GM19467 (cell line): ENCODE results near the gene PPP6R2.
"Not testable (repeated sequence)": the region's sequence is repeated elsewhere in the genome, so short reads cannot be mapped to it uniquely, and the experiment has no call there.

Experiments used
- ATAC-seq: cut with Tn5 transposase; IDR thresholded peaks from one replicate; pipeline ENCODE4 v1.9.1; 2021; ENCODE audit warnings: mild to moderate bottlenecking, moderate library complexity; ENCODE audit not compliant: unreplicated experiment

The PPP6R2 gene

GRCh38 chr22:50317178-50317577 is 25.9 kb upstream of the PPP6R2 start:
- ATAC-seq, result no peak

DNA sequence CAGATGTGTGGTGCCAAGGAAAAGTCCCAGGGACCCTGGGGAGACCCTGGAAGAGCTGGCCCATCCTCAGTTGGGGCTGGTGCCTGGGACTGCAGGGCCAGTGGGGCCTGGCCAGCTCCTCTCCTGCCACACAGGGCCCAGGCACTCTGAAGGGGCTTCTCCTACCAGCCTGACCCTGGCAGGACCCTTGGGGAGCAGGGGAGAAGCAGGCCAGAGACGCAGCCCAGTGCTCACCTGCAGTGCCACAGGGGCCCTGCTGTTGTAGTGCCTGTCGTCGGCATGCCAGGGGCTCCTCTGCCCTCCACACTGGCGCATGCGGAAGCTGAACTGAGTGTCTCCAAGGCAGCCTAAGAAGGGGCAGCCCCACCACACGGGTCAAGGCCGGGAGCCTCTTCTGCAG is 25.5 kb upstream of the PPP6R2 start:
- ATAC-seq, result no peak

DNA sequence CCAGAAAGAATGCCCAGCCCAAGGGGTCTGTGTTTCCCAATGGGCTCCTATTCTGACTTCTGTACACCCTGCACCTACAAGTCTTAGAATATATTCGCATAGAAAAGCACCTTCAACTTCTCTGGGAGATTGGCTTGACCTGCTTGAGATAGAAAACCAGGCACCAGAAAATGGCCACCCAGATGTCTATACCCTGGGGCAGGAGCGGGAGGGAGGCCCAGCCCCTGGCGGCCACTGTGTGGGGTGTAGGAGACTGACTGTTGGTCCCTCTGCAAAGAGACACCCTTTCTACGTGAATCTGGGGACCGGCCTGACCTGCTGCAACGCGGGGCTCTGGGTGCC is 24.8 kb upstream of the PPP6R2 start:
- no peak for ATAC-seq

DNA sequence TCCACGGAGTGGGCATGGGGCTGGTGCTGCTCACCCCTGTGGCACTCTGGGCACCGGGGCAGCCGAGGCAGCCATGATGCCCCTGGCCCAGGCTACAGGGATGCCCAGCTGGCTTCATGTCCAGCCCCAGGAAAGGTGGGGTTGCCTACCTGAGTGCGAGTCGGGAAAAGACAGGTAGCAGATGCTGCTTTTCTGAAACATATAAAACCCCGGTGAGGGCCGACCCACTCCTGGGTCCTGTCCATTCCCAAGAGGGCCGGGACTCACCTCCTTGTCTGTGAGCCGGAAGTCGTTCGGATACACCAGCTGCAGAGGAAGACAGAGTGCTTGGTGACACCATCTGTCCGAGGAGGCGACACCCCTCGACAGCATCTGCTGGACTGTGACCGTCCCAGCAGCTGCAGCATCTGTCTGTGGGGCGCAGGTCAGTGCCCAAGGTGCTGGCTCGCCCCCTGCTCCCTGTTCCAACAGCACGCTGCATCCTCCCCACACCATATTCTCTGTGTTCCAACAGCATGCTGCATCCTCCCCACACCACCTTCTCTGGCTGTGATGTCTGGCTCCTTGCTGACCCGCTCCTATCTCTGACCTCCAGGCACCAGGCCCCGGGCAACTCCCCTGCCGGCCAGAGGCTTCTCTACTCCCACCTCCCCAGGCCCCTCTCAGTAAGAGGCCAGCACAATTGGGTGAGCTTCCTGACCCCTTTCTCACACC is 24.3 kb upstream of the PPP6R2 start:
- no peak for ATAC-seq

- no peak for ATAC-seq
Observed at GRCh38 chr22:50319503-50319951, 23.6 kb upstream of the PPP6R2 start.

GRCh38 chr22:50320116-50320515 is 23.0 kb upstream of the PPP6R2 start:
- no peak for ATAC-seq

GRCh38 chr22:50320671-50321325 is 22.3 kb upstream of the PPP6R2 start:
- no peak for ATAC-seq

DNA sequence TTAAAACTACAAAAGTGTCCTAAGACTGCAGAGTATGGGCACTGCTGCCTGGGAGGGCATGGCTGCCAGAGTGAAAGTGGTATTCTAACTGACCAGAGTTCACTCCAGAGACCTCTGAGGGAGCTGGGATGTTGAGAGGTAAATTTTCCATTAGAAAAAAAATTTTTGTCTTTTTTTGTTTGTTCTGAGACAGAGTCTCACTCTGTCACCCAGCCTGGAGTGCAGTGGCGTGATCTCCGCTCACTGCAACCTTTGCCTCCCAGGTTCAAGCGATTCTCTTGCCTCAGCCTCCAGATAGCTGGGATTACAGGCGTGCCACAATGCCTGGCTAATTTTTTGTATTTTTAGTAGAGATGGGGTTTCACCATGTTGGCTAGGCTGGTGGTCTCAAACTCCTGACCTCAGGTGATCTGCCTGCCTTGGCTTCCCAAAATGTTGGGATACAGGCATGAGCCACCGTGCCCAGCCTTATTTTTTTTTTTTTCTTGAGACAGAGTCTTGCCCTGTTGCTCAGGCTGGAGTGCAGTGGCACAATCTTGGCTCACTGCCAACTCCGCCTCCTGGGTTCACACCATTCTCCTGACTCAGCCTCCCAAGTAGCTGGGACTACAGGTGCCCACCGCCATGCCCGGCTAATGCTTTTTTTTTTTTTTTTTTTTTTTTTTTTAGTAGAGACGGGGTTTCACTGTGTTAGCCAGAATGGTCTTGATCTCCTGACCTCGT is 20.6 kb upstream of the PPP6R2 start:
- not testable (repeated sequence) for ATAC-seq

DNA sequence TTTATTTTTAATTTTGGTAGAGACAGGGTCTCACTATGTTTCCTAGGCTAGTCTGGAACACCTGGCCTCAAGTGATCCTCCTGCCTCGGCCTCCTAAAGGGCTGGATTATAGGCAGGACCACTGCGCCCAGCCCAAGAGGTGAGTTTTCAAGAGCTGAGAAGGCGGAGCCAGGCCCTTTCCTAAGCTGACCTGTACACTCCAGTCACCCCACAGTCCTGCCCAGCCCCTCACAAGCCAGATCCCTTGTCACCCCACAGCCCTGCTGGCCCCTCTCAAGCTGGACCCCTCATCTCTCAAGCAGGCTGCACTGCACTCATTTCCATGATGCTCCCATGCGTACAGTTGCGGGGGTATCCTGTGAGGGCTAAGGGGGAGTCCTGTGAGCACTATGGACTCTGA is 19.2 kb upstream of the PPP6R2 start:
- no peak for ATAC-seq

DNA sequence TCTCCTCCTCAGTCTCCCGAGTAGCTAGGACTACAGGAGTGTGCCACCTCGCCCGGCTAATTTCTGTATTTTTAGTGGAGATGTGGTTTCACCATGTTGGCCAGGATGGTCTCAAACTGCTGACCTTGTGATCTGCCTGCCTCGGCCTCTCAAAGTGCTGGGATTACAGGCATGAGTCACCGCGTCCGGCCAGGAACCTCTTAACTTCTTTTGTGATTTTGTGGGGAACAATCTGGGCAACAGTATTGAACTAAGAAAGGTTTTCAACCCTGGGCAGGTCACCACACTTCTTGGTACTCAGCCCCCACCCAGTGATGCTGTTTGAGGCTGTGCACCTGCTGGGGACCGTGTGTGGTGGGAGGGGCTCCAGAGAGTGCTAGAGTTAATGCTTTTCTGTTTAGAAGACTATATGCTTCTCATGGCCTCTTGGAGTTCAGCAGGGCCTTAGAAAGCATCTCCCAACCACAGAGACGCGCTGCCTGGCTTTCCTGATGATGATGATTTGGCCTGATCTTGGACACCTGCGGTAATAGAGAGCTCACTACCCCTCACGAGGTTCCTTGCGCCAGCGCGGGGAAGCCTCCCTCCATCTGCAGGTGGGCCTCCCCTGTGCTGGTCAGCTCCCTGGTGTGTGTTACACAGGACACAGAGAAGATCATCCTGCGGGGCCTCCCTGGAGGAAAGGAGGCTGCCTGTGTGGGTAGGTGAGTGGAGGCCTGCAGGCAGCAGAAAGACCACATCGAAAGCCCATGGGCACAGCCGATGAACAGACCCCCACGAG is 17.5 kb upstream of the PPP6R2 start:
- no peak for ATAC-seq

DNA sequence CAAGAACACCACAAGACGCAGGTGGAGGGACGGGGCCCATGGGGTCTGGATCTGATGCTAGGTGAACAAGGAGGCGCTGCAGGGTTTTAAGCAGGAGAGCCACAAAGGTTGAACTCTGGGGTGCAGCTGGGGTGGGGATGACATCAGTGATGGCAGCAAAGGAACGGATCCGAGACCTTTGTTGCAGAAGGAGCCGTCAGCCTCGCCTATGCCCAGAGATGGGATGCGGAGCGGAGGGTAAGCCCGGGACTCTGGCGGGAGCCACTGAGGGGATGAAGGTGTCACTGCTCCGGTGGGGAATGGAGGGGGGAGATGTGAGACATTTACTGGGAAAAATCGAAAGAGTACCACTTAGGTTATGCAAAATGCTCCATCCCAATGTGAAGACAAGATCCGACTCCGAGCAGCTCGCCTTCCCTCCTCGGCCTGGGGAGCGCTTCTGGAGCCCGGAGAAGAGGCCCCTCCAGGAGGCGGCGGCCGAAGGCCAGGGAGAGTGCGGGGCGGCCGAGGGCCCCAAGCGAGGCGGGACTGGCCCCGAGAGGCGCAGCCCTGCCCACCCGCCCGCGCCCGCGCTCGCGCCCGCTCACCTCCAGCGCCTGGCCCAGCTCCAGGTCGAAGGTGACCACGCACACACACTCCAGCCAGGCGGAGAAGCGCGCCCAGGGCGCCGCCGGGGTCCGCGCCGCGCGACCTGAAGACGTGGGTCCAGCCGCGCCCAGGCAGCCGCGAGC is 16.7 kb upstream of the PPP6R2 start:
- peak; percentile 6 for ATAC-seq

GRCh38 chr22:50326956-50327710 is 16.0 kb upstream of the PPP6R2 start, which contains the start of gene DENND6B:
Gene DENND6B, minus strand, starts transcription at chr22:50327012. Its CDS starts 24 bp downstream, at chr22:50326988.
- peak; percentile 72 for ATAC-seq

- ATAC-seq, result no peak
Observed at GRCh38 chr22:50327711-50328019, 15.5 kb upstream of the PPP6R2 start.

DNA sequence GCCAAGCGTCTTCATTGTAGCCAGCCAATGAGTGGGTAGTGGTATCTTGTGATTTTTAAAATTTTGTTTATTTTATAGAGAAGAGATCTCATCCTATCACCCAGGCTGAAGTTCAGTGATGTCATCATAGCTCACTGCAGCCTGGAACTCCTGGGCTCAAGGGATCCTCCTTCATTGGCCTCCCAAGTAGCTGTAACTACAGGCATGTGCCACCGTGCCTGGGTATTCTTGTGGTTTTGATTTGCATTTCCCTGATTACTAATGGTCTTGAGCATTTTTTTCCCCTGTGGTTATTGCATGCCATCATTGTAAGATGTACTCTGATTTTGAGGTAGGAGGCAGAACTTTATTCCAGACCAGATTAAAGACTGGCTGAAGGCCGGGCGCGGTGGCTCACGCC is 13.9 kb upstream of the PPP6R2 start:
- no peak for ATAC-seq

DNA sequence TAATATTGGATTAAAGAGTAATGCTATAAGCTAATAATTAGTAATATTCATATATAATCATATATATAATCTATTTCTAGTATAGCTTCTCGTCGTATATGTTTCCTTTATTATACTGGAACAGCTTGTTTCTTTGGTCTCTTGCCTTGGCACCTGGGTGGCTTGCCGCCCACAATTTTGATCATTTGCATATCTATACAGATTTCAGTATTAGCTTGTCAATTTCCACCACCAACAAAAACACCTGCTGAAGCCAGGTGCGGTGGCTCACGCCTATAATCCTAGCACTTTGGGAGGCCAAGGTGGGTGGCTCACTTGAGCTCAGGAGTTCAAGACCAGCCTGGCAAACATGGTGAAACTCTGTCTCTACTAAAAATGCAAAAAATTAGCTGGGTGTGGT is 8.7 kb upstream of the PPP6R2 start:
- ATAC-seq, result not testable (repeated sequence)

DNA sequence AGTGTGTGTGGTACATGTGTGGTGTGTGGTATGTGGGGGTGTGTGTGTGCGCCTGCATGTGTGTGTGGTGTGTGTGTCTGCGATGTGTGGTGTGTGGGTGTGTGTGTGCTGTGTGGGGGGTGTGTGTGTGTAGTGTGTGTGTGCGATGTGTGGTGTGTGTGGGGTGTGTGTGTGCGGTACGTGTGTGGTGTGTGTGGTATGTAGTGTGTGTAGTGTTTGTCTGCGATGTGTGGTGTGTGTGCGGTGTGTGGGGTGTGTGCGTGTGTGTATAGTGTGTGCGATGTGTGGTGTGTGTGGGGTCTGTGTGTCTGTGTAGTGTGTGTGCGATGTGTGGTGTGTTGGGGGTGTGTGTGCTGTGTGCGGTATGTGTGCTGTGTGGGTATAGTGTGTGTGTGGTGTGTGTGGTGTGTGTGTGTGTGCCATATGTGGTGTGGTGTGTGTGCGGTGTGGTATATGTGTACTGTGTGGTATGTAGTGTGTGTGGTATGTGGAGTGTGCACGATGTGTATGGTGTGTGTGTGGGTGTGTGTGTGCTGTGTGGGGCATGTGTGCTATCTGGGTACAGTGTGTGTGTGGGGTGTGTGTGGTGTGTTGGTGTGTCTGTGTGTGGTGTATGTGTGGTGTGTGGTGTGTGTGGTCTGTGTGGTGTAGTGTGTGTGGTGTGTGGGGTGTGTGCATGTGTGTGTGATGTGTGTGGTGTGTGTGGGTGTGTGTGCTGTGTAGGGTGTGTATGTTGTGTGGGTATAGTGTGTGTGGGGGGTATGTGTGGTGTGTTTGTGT is 5.7 kb upstream of the PPP6R2 start:
- ATAC-seq, result no peak

DNA sequence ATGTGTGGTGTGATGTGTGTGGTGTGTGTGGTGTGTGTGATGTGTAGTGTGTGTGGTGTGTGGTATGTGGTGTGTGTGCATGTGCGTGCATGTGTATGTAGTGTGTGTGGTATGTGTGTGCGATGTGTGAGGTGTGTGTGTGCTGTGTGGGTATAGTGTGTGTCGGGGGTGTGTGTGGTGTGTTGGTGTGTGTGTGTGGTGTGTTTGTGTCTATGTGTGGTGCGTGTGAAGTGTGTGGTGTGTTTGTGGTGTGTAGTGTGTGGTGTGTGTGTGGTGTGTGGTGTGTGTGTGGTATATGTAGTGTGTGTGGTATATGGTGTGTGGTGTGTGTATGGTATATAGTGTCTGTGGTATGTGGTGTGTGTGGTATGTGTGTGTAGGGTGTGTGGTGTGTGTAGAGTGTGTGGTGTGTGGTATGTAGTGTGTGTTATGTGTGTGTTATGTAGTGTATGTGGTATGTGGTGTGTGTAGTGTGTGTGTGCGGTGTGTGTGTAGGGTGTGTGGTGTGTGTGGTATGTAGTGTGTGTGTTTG is 5.0 kb upstream of the PPP6R2 start:
- no peak for ATAC-seq

GRCh38 chr22:50338860-50339462 is 4.2 kb upstream of the PPP6R2 start:
- ATAC-seq, result no peak
